ENCODE results near the gene KBTBD2. TPM values are rescaled to one million over a fixed set of nuclear protein-coding genes. Genes with fewer than 3 reads are reported as not detected.
"Not testable (repeated sequence)": the region's sequence is repeated elsewhere in the genome, so short reads cannot be mapped to it uniquely, and the experiment has no call there.

Gene KBTBD2
- total RNA-seq, 1 donor from 2014 or later, result 23.9 TPM

GRCh38 chr7:32901629-32902028 lies 10.1 kb upstream of the KBTBD2 start:
- TF ChIP-seq CTCF (IDR thresholded peaks at IDR 0.05), result no peak
- no peak overlapping the region for H3K27ac Mint-ChIP-seq (ENCODE audit: unreplicated experiment)
- H3K36me3 Mint-ChIP-seq (ENCODE audit: low read depth), result no peaks in the 10 kb centered on the region
- no peaks in the 10 kb centered on the region for H3K27me3 Mint-ChIP-seq (ENCODE audit: low read depth)
- H3K9me3 Mint-ChIP-seq (ENCODE audit: low read depth), result no peaks in the 10 kb centered on the region
- no peak for DNase-seq (ENCODE audit: low spot score)
- no peak overlapping the region for H3K4me3 Mint-ChIP-seq (ENCODE audit: unreplicated experiment)
- peaks cover 12% of the 10 kb centered on the region for H3K4me1 Mint-ChIP-seq (ENCODE audit: low read depth)

- Mint-ChIP-seq H3K27ac (ENCODE audit: unreplicated experiment) (no peak overlapping the region), H3K27me3 (ENCODE audit: low read depth) (no peaks in the 10 kb centered on the region), H3K36me3 (ENCODE audit: low read depth) (no peaks in the 10 kb centered on the region), H3K4me3 (ENCODE audit: unreplicated experiment) (no peak overlapping the region), H3K9me3 (ENCODE audit: low read depth) (no peaks in the 10 kb centered on the region), H3K4me1 (ENCODE audit: low read depth) (peaks cover 6% of the 10 kb centered on the region)
- DNase-seq (ENCODE audit: low spot score), result no peak
- no peak for TF ChIP-seq CTCF (IDR thresholded peaks at IDR 0.05)
Measured at GRCh38 chr7:32900433-32900995, 9.0 kb upstream of the KBTBD2 start.

- H3K4me3 Mint-ChIP-seq (ENCODE audit: unreplicated experiment); H3K27me3 Mint-ChIP-seq (ENCODE audit: low read depth); H3K36me3 Mint-ChIP-seq (ENCODE audit: low read depth); H3K27ac Mint-ChIP-seq (ENCODE audit: unreplicated experiment); H3K9me3 Mint-ChIP-seq (ENCODE audit: low read depth); DNase-seq (ENCODE audit: low spot score): not testable (repeated sequence)
- H3K4me1 Mint-ChIP-seq (ENCODE audit: low read depth), result peaks cover 10% of the 10 kb centered on the region
Measured at GRCh38 chr7:32897376-32897775, 5.8 kb upstream of the KBTBD2 start.

GRCh38 chr7:32896564-32897347 lies 5.2 kb upstream of the KBTBD2 start:
- Mint-ChIP-seq H3K27me3 (ENCODE audit: low read depth) (no peaks in the 10 kb centered on the region), H3K4me3 (ENCODE audit: unreplicated experiment) (no peak overlapping the region), H3K27ac (ENCODE audit: unreplicated experiment) (no peak overlapping the region), H3K36me3 (ENCODE audit: low read depth) (no peaks in the 10 kb centered on the region), H3K9me3 (ENCODE audit: low read depth) (no peaks in the 10 kb centered on the region), H3K4me1 (ENCODE audit: low read depth) (peaks cover 12% of the 10 kb centered on the region)
- DNase-seq (ENCODE audit: low spot score), result no peak
- no peak for TF ChIP-seq CTCF (IDR thresholded peaks at IDR 0.05)

GRCh38 chr7:32894171-32894570 lies 2.6 kb upstream of the KBTBD2 start:
- no peak overlapping the region for H3K27ac Mint-ChIP-seq (ENCODE audit: unreplicated experiment)
- H3K4me3 Mint-ChIP-seq (ENCODE audit: unreplicated experiment), result no peak overlapping the region
- no peaks in the 10 kb centered on the region for H3K27me3 Mint-ChIP-seq (ENCODE audit: low read depth)
- no peak for DNase-seq (ENCODE audit: low spot score)
- H3K9me3 Mint-ChIP-seq (ENCODE audit: low read depth), result no peaks in the 10 kb centered on the region
- TF ChIP-seq CTCF (IDR thresholded peaks at IDR 0.05), result no peak
- H3K36me3 Mint-ChIP-seq (ENCODE audit: low read depth), result no peaks in the 10 kb centered on the region
- peaks cover 23% of the 10 kb centered on the region for H3K4me1 Mint-ChIP-seq (ENCODE audit: low read depth)

GRCh38 chr7:32893722-32894121 lies 2.2 kb upstream of the KBTBD2 start:
- no peak for TF ChIP-seq CTCF (IDR thresholded peaks at IDR 0.05)
- no peak for DNase-seq (ENCODE audit: low spot score)
- Mint-ChIP-seq H3K4me1 (ENCODE audit: low read depth) (peaks cover 26% of the 10 kb centered on the region), H3K36me3 (ENCODE audit: low read depth) (no peaks in the 10 kb centered on the region), H3K9me3 (ENCODE audit: low read depth) (no peaks in the 10 kb centered on the region), H3K27me3 (ENCODE audit: low read depth) (no peaks in the 10 kb centered on the region), H3K4me3 (ENCODE audit: unreplicated experiment) (no peak overlapping the region), H3K27ac (ENCODE audit: unreplicated experiment) (no peak overlapping the region)
